HG02610 (cell line): ENCODE results near the gene ATF4.

Source experiments
- ATAC-seq: cut with Tn5 transposase; IDR thresholded peaks from one replicate; pipeline ENCODE4 v1.9.1; 2021; ENCODE audit warnings: mild to moderate bottlenecking, moderate library complexity; ENCODE audit not compliant: unreplicated experiment

ATF4 gene

GRCh38 chr22:39556970-39557841, 36.8 kb downstream of the ATF4 start:
- no peak for ATAC-seq

- ATAC-seq, result no peak
These were observed 37.9 kb downstream of the ATF4 start for GRCh38 chr22:39558254-39558727.

GRCh38 chr22:39558950-39559349, 38.6 kb downstream of the ATF4 start:
- ATAC-seq, result no peak

GRCh38 chr22:39559456-39560105, 39.2 kb downstream of the ATF4 start:
- no peak for ATAC-seq

GRCh38 chr22:39560127-39560526, 39.8 kb downstream of the ATF4 start:
- no peak for ATAC-seq

- ATAC-seq, result no peak
These were observed 42.6 kb downstream of the ATF4 start for GRCh38 chr22:39562839-39563489.

GRCh38 chr22:39563571-39564428, 43.4 kb downstream of the ATF4 start:
- ATAC-seq, result no peak

- ATAC-seq, result no peak
These were observed 45.1 kb downstream of the ATF4 start for GRCh38 chr22:39565414-39565944.

- ATAC-seq, result no peak
These were observed 47.0 kb downstream of the ATF4 start for GRCh38 chr22:39567135-39567946.

- ATAC-seq, result no peak
These were observed 48.1 kb downstream of the ATF4 start for GRCh38 chr22:39568278-39568981.

- ATAC-seq, result no peak
These were observed 48.7 kb downstream of the ATF4 start for GRCh38 chr22:39569066-39569465.

- no peak for ATAC-seq
These were observed 49.9 kb downstream of the ATF4 start for GRCh38 chr22:39570226-39570625.

- no peak for ATAC-seq
These were observed 50.3 kb downstream of the ATF4 start, which contains the start of gene CACNA1I for GRCh38 chr22:39570665-39571064. TSS of gene CACNA1I (plus strand) at chr22:39570753. CDS start at chr22:39570753, 0 bp downstream.

GRCh38 chr22:39571538-39571937, 51.2 kb downstream of the ATF4 start:
- no peak for ATAC-seq
